ENCODE measurements around the gene STXBP1.

GRCh38 chr9:127698985-127699670 lies 87.1 kb downstream of the STXBP1 start:
- TF ChIP-seq EZH2phosphoT487 (IDR thresholded peaks at IDR 0.05; ENCODE audit: insufficient read depth, low read depth): no peak
- no peak for TF ChIP-seq EZH2 (IDR thresholded peaks at IDR 0.05; ENCODE audit: insufficient read depth, poor library complexity, severe bottlenecking)

All from GM23248 (cell line).